Duodenal mucosa (tissue), 2 donors: ENCODE measurements around the gene SFXN2.

Source experiments
- H3K27ac ChIP-seq: one replicate; pipeline ENCODE4 v1.7.0; 2013; ENCODE audit warnings: low read depth, low read length
- H3K27me3 ChIP-seq, 2 donors: one replicate each; pipeline ENCODE4 v1.7.0; 2013; ENCODE audit warnings: low read length in 2 of 2, control low read depth in 1 of 2; ENCODE audit not compliant: insufficient read depth in 2 of 2, control insufficient read depth in 1 of 2
- H3K36me3 ChIP-seq, 2 donors: one replicate each; pipeline ENCODE4 v1.7.0; 2013; ENCODE audit warnings: low read length in 2 of 2, control low read depth in 1 of 2; ENCODE audit not compliant: insufficient read depth in 2 of 2, control insufficient read depth in 1 of 2
- H3K4me1 ChIP-seq, 2 donors: one replicate each; pipeline ENCODE4 v1.7.0; 2013; ENCODE audit warnings: low read length in 2 of 2, control low read depth in 1 of 2; ENCODE audit not compliant: insufficient read depth in 2 of 2, control insufficient read depth in 1 of 2
- H3K4me3 ChIP-seq, 2 donors: one replicate each; pipeline ENCODE4 v1.7.0; 2013; ENCODE audit warnings: low read length in 2 of 2, low read depth in 1 of 2
- H3K9ac ChIP-seq, 2 donors: one replicate each; pipeline ENCODE4 v1.7.0; 2013; ENCODE audit warnings: low read length in 2 of 2, low read depth in 1 of 2
- H3K9me3 ChIP-seq, 2 donors: one replicate each; pipeline ENCODE4 v1.7.0; 2013; ENCODE audit warnings: low read length in 2 of 2, control low read depth in 1 of 2; ENCODE audit not compliant: control insufficient read depth in 1 of 2

The SFXN2 gene

DNA sequence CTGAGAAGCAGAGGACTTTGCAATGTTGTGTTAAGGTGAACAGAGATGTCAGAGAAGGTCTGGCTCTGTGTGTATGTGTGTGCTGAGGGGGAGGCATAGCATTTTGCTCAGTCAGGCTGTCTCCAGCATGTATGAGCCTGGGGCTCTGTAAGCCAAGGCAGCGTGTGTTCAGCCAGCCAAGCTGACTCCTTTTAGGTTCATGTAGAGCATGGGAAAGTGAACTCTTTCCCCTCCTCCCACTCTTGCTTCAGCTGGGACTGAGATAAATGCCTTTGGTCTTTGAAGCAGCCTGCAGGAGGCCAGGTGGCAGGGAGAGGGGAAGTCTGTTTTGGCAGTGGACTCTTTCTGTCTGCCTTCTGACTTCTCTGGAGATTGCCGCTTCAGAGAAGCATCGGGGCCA is 3.8 kb downstream of the SFXN2 start:
- peak overlapping the region in 1 of 2 donors; percentile 36 for H3K9ac ChIP-seq

DNA sequence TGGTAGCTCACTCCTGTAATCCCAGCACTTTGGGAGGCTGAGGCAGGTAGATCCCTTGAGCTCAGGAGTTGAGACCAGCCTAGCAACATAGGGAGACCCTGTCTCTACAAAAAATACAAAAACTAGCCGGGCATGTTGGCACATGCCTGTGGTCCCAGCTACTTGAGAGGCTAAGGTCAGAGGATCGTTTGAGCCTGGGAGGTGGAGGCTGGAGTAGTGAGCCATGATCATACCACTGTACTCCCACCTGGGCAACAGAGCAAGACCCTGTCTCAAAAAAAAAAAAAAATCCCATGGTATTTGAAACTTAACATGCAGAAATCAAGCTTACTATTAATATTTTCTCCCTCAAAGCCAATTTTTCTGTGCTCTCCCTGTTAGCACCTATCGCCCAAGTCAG is 5.9 kb downstream of the SFXN2 start:
- H3K27ac ChIP-seq = no peak overlapping the region
- no peak overlapping the region for H3K9ac ChIP-seq
- H3K36me3 ChIP-seq = peaks cover 0 to 3% of the 10 kb centered on the region in 2 donors
- no peaks in the 10 kb centered on the region for H3K27me3 ChIP-seq
- H3K4me1 ChIP-seq = peaks cover under 1 to 16% of the 10 kb centered on the region in 2 donors
- no peaks in the 10 kb centered on the region for H3K9me3 ChIP-seq
- H3K4me3 ChIP-seq = no peak overlapping the region

More for the DNA sequence above, 3.8 kb downstream of the SFXN2 start:
- H3K36me3 ChIP-seq = peaks cover 0 to 3% of the 10 kb centered on the region in 2 donors
- no peaks in the 10 kb centered on the region for H3K27me3 ChIP-seq
- H3K9me3 ChIP-seq = no peaks in the 10 kb centered on the region
- no peak overlapping the region for H3K4me3 ChIP-seq
- H3K27ac ChIP-seq = no peak overlapping the region
- H3K4me1 ChIP-seq = peaks cover 6 to 21% of the 10 kb centered on the region in 2 donors

DNA sequence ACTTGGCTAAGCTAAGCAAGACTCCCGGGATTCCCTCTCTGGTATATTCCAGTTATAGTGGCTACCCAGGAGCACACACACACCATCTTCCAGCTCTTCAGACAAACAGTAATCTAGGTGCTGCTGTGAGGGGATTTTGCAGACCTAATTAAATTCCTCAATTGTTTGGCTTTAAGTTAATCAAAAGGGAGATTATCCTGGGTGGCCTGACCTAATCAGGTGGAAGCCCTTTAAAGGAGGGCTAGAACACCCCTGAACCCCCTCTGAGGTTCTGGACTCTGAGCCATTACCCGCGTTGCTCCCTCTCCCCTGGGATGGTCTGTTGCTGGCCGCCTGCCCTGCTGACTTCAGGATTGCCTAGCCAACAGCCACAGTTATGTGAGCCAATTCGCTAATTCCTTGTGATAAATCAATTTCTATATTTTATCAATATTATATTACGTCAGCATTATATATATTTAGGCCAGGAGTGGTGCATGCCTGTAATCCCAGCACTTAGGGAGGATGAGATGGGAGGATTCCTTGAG is 6.4 kb downstream of the SFXN2 start:
- H3K9me3 ChIP-seq = no peaks in the 10 kb centered on the region
- H3K4me3 ChIP-seq = no peak overlapping the region
- peaks cover 0 to 14% of the 10 kb centered on the region in 2 donors for H3K4me1 ChIP-seq
- no peaks in the 10 kb centered on the region for H3K27me3 ChIP-seq
- no peak overlapping the region for H3K27ac ChIP-seq
- H3K36me3 ChIP-seq = peaks cover 0 to 3% of the 10 kb centered on the region in 2 donors
- H3K9ac ChIP-seq = no peak overlapping the region

DNA sequence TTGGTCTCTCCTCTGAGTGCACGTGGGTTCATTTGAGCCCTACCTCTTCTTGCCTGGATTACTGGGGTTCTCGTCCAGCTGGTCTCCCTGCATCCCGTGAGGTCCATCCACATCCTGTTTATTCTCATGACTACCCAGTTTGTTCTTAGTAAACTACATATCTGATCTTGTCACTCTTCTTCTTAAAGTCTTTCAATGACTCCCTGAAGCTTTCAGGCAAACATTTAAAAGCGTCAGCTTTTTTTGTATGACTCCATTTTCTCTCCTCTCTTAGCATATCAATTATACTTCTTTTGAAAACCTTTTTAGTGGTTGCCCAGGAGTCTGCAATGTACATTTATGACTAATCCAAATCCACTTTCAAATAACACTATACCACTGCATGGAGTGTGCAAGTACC is 7.5 kb downstream of the SFXN2 start:
- H3K4me1 ChIP-seq = peaks cover 0 to 14% of the 10 kb centered on the region in 2 donors
- no peaks in the 10 kb centered on the region for H3K9me3 ChIP-seq
- H3K27ac ChIP-seq = no peak overlapping the region
- no peak overlapping the region for H3K4me3 ChIP-seq
- H3K36me3 ChIP-seq = peaks cover 0 to 10% of the 10 kb centered on the region in 2 donors
- no peaks in the 10 kb centered on the region for H3K27me3 ChIP-seq
- no peak overlapping the region for H3K9ac ChIP-seq

DNA sequence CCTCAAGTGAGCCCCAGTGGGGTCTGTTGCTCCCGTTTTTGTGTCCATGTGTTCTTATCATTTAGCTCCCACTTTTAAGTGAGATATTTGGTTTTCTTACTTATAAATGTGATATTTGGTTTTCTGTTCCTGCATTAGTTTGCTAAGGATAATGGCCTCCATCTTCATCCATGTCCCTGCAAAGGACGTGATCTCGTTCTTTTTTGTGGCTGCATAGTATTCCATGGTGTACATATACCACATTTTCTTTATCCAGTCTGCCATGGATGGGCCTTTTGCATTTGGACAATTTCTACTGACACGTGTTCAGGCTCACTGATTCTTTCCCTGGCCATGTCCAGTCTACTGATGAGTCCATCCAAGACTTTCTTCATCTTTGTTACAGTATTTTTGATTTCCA is 9.6 kb downstream of the SFXN2 start:
- Histone ChIP-seq H3K4me3 (no peak overlapping the region), H3K36me3 (peaks cover 8 to 16% of the 10 kb centered on the region in 2 donors)

DNA sequence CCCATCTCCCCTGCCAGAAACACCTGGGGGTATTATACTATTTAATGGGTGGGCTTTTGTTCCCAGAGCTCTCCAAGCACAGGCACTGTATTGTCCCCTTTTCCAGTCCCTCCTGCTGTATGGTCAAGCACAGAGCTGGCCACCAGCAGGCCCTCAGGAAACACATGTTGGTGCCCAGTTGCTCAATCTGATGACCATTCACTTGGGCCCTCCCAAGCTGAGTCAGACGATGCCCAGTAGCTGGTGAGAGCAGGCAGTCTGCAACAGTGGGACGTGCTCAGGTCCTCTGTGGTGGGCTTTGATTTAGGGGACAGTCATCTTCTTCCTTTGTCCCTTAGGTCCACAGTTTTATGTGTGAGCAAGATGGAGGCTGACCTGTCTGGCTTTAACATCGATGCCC is 11.8 kb downstream of the SFXN2 start:
- Histone ChIP-seq H3K36me3 (peaks cover 8 to 16% of the 10 kb centered on the region in 2 donors), H3K4me3 (no peak overlapping the region)

More for the DNA sequence above, 9.6 kb downstream of the SFXN2 start:
- Histone ChIP-seq H3K27me3 (no peaks in the 10 kb centered on the region), H3K27ac (no peak overlapping the region), H3K9ac (no peak overlapping the region), H3K4me1 (peaks cover 0 to under 1% of the 10 kb centered on the region in 2 donors), H3K9me3 (no peaks in the 10 kb centered on the region)

DNA sequence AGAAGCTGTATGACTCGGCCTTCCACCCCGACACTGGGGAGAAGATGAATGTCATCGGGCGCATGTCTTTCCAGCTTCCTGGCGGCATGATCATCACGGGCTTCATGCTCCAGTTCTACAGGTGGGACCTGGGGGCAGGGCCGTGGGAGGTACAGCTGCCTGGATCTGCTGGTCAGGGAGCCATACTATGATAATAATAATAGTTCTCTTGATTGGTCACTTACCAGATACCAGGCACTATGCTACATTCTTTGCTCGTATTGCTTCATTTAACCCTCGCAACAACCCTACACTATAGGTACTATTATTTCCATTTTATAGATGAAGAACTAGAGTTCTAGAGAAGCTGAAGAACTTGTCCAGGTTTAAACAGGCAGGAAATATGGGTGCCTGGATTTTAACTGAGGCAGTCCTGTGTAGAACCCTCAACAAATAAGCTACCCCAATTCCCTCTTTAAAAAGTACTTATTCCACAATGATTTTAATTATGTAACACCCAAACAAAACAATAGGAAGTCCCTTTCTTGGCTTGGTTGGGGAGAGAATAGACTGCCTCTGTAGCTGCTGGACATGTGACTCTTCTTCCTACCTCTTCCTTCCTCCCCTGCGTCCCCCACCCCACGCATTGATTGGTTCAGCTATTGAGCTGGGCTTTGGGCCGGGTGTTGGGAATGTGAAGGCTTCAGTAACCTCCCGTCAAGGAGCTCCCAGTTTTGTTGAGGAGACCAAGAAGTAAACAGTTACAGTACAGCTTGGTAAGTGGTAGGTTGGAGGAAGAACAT is 12.8 kb downstream of the SFXN2 start:
- Histone ChIP-seq H3K27ac (no peak overlapping the region), H3K27me3 (no peaks in the 10 kb centered on the region), H3K9me3 (no peaks in the 10 kb centered on the region), H3K4me3 (no peak overlapping the region), H3K36me3 (peaks cover 9 to 20% of the 10 kb centered on the region in 2 donors), H3K4me1 (peaks cover 0 to 3% of the 10 kb centered on the region in 2 donors), H3K9ac (no peak overlapping the region)

More for the DNA sequence above, 11.8 kb downstream of the SFXN2 start:
- Histone ChIP-seq H3K9me3 (no peaks in the 10 kb centered on the region), H3K9ac (no peak overlapping the region), H3K27ac (no peak overlapping the region), H3K27me3 (no peaks in the 10 kb centered on the region), H3K4me1 (peaks cover 0 to 3% of the 10 kb centered on the region in 2 donors)

DNA sequence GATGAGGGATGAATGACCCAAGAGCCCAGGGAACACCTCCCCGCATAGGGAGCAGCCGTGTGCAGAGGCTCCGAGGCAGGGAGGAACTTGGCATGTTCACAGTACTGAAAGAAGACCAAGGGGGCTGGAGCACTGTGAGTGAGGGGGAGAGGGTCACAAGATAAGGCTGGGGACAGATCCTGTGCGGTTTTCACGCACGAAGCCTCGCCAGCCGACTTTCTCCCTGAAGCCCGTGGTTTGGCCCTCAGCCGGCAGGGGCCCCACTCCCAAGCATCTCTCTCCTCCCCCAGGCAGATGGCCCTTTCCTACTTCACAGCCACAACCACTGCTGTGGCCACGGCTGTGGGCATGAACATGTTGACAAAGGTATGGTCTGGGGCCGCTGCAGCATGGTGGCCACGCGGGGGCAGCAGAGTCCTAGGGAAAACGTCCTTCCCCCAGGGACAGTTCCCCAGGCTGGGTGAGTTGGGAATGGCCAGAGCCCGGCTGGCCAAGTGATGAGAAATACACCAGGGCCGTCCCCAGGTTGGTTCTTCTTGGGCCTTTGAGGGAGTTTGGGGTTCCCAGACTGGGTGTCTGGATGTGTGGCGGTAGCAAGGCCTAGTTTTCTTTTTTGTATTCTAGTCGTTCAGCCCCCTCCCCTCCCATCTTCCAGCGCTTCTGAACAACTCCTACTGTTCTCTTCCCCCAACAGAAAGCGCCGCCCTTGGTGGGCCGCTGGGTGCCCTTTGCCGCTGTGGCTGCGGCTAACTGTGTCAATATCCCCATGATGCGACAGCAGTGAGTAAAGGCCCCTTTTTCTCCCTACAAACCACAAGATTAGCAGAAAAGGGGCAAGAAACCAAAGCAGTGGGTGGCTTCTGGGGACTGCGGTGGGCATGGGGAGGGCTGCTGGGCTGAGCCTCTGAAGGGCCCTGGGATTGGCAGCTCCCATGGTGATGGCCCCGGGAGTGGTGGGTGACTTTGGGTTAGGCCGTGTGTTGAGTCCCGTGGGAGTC is 14.9 kb downstream of the SFXN2 start:
- H3K9ac ChIP-seq = no peak overlapping the region
- H3K27me3 ChIP-seq = no peaks in the 10 kb centered on the region
- H3K4me1 ChIP-seq = peaks cover 0 to 3% of the 10 kb centered on the region in 2 donors
- H3K4me3 ChIP-seq = no peak overlapping the region
- peaks cover 12 to 29% of the 10 kb centered on the region in 2 donors for H3K36me3 ChIP-seq
- H3K27ac ChIP-seq = no peak overlapping the region
- no peaks in the 10 kb centered on the region for H3K9me3 ChIP-seq

DNA sequence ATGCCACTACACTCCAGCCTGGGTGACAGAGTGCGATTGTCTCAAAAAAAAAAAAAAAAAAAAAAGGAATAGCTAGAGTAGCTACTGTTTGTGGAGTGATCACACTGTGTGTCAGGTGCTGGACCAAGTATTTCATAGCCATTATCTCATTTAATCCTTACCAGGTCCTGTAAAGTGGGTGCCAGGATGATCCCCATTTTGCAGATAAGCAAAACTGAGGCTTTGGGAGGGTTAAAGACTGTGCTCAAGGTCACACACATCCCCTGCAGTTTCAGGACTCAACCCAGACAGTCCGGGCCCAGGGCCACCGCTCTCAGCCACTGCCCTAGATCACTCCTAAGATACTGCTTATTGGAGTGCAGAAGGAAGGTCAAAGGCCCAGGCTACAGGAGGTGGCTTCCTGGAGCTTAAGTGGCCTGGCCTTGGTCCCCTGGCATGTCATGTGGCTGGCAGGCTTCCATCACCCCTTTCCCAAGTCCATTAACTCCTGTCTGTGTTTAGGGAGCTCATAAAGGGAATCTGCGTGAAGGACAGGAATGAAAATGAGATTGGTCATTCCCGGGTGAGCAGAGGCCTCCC is 16.9 kb downstream of the SFXN2 start:
- Histone ChIP-seq H3K36me3 (peaks cover 12 to 28% of the 10 kb centered on the region in 2 donors), H3K4me3 (no peak overlapping the region), H3K27me3 (no peaks in the 10 kb centered on the region), H3K9me3 (no peaks in the 10 kb centered on the region), H3K27ac (no peak overlapping the region), H3K4me1 (peaks cover 0 to 3% of the 10 kb centered on the region in 2 donors), H3K9ac (no peak overlapping the region)
